ENCODE results near the gene CYTH3. TPM values are rescaled to one million over a fixed set of nuclear protein-coding genes. Genes with fewer than 3 reads are reported as not detected.
"Not testable (repeated sequence)": the region's sequence is repeated elsewhere in the genome, so short reads cannot be mapped to it uniquely, and the experiment has no call there.

The CYTH3 gene
- total RNA-seq, 1 donor from 2014 or later: 2.6 TPM

GRCh38 chr7:6232534-6232933 is 39.9 kb downstream of the CYTH3 start:
- Mint-ChIP-seq H3K27ac (no peak overlapping the region), H3K27me3 (peaks cover 5% of the 10 kb centered on the region), H3K4me3 (peak overlapping the region; percentile 29), H3K9me3 (no peaks in the 10 kb centered on the region), H3K36me3 (ENCODE audit: low read depth) (no peaks in the 10 kb centered on the region), H3K4me1 (peaks cover 47% of the 10 kb centered on the region)
- no peak for DNase-seq
- CTCF ChIA-PET: no interaction called here
- intact Hi-C loops (cut with micrococcal nuclease): no loop called here
- no peak for ATAC-seq (ENCODE audit: low read depth)
- POLR2A ChIA-PET: interaction anchor here (0.6 to 0.7 kb wide), 2 partner anchors 48 to 118 kb away, joined by 3 to 5 read pairs; no protein-coding TSS in a partner anchor
- TF ChIP-seq, protein P1, sequence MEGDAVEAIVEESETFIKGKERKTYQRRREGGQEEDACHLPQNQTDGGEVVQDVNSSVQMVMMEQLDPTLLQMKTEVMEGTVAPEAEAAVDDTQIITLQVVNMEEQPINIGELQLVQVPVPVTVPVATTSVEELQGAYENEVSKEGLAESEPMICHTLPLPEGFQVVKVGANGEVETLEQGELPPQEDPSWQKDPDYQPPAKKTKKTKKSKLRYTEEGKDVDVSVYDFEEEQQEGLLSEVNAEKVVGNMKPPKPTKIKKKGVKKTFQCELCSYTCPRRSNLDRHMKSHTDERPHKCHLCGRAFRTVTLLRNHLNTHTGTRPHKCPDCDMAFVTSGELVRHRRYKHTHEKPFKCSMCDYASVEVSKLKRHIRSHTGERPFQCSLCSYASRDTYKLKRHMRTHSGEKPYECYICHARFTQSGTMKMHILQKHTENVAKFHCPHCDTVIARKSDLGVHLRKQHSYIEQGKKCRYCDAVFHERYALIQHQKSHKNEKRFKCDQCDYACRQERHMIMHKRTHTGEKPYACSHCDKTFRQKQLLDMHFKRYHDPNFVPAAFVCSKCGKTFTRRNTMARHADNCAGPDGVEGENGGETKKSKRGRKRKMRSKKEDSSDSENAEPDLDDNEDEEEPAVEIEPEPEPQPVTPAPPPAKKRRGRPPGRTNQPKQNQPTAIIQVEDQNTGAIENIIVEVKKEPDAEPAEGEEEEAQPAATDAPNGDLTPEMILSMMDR (IDR thresholded peaks at IDR 0.05): no peak

DNA sequence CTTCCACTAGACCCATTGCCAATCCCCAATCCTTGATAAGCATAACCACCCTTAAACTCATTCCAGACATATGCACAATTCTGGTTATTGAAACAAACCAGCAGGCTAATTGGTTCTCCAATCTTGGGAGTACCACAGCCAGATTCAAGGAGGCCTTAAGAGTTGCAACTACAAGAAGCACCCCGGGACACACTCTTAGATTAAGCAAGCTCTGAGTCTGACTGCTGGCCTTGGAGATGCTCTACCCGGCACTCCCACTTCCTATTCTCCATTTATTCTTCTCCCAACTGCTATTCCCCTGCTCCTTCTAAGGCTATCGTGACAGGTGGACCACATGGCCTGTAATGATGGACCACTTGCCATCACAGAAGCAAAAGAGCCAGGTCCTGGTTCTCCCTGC is 40.3 kb downstream of the CYTH3 start:
- ChIA-PET POLR2A (no interaction called here), CTCF (no interaction called here)
- Mint-ChIP-seq H3K9me3 (no peaks in the 10 kb centered on the region), H3K36me3 (ENCODE audit: low read depth) (no peaks in the 10 kb centered on the region), H3K27me3 (peaks cover 5% of the 10 kb centered on the region), H3K4me1 (peaks cover 47% of the 10 kb centered on the region), H3K4me3 (no peak overlapping the region), H3K27ac (no peak overlapping the region)
- DNase-seq (no peak), ATAC-seq (ENCODE audit: low read depth) (no peak)
- TF ChIP-seq, protein P1 (IDR thresholded peaks at IDR 0.05): no peak
- intact Hi-C loops (cut with micrococcal nuclease): no loop called here

- DNase-seq: no peak
- intact Hi-C loops (cut with micrococcal nuclease): no loop called here
- Mint-ChIP-seq H3K4me1 (peaks cover 47% of the 10 kb centered on the region), H3K27ac (no peak overlapping the region), H3K36me3 (ENCODE audit: low read depth) (no peaks in the 10 kb centered on the region), H3K27me3 (peaks cover 5% of the 10 kb centered on the region), H3K9me3 (no peaks in the 10 kb centered on the region), H3K4me3 (no peak overlapping the region)
- TF ChIP-seq, protein P1 (IDR thresholded peaks at IDR 0.05): no peak
- ATAC-seq (ENCODE audit: low read depth): no peak
- ChIA-PET CTCF (no interaction called here), POLR2A (no interaction called here)
Measured at GRCh38 chr7:6231184-6231583, 41.2 kb downstream of the CYTH3 start.

GRCh38 chr7:6229284-6229683 is 43.1 kb downstream of the CYTH3 start:
- POLR2A ChIA-PET: interaction anchor here (0.7 kb wide), 1 partner anchor 551 kb away, joined by 8 read pairs; no protein-coding TSS in a partner anchor
- H3K9me3 Mint-ChIP-seq; H3K27me3 Mint-ChIP-seq; CTCF ChIA-PET; H3K4me3 Mint-ChIP-seq; H3K36me3 Mint-ChIP-seq (ENCODE audit: low read depth); H3K27ac Mint-ChIP-seq; DNase-seq; ATAC-seq (ENCODE audit: low read depth): not testable (repeated sequence)
- intact Hi-C loops (cut with micrococcal nuclease): loop anchor here (5.0 kb wide), 1 partner anchor 43 kb away; the partner anchor contains the start of gene CYTH3
- H3K4me1 Mint-ChIP-seq: peaks cover 39% of the 10 kb centered on the region

DNA sequence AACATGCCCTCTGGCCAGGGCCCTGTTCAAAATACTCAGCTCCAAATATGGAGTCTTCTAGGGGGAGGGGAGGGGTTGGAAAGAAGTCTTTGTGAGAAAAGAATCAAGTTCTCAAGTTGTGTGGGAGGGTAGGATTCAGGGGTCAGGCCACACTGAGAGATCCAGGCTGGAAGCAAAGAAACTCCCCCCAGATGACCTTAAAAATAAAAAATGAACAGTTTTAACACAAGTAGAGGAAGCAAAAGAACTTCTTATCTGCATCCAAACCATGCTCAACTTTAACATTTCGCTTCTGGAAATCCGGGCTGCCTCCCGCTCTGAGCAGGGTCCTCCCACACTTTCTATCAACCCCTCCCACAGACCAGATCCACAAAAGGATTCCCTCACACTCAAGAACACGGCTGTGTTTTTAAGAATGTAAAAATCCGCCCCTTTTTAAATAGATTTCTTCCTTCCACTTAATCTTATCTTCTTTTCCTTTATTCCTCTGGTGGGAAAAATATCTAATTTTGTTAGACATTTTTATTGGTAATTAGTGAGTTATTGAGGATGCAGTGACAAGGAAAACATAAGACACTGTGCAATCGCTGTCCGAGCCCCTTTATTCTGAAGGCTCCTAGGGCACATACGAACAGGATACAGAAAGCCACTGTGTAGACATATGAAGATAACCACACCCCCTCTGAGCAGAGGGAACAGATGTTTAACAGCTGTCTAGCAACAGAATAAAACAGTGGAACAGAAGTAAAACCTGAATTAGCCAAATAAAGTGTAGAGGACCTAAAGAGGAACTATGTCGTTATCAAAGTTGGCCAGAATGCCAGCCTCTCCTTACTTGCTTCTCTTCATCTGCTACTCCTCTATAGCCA is 43.8 kb downstream of the CYTH3 start:
- Mint-ChIP-seq H3K4me3 (peak overlapping the region; percentile 16), H3K27me3 (peaks cover 5% of the 10 kb centered on the region), H3K27ac (peak overlapping the region; percentile 11), H3K9me3 (no peaks in the 10 kb centered on the region), H3K4me1 (peaks cover 32% of the 10 kb centered on the region), H3K36me3 (ENCODE audit: low read depth) (no peaks in the 10 kb centered on the region)
- ChIA-PET CTCF (no interaction called here), POLR2A (interaction anchor here (0.7 kb wide), 1 partner anchor 550 kb away, joined by 8 read pairs; no protein-coding TSS in a partner anchor)
- DNase-seq (no peak), ATAC-seq (ENCODE audit: low read depth) (peak; percentile 83)
- intact Hi-C loops (cut with micrococcal nuclease): loop anchor here (5.0 kb wide), 1 partner anchor 44 kb away; the partner anchor contains the start of gene CYTH3
- TF ChIP-seq, protein P1 (IDR thresholded peaks at IDR 0.05): no peak

All from activated B cell treated with CpG ODN at 0.5 μM for 24 hours (primary cell).